Measurements from ENCODE around the gene GAS7. TPM values are rescaled to one million over a fixed set of nuclear protein-coding genes. Genes with fewer than 3 reads are reported as not detected.

The GAS7 gene
- total RNA-seq, 1 donor from 2014 or later, result 72.7 TPM

- peaks cover 11% of the 10 kb centered on the region for H3K9me3 Mint-ChIP-seq
- no peak for DNase-seq (ENCODE audit: low read depth, low spot score)
- no peak overlapping the region for H3K27ac Mint-ChIP-seq (ENCODE audit: unreplicated experiment)
- H3K36me3 Mint-ChIP-seq (ENCODE audit: low read depth), result no peaks in the 10 kb centered on the region
- TF ChIP-seq, protein P1, sequence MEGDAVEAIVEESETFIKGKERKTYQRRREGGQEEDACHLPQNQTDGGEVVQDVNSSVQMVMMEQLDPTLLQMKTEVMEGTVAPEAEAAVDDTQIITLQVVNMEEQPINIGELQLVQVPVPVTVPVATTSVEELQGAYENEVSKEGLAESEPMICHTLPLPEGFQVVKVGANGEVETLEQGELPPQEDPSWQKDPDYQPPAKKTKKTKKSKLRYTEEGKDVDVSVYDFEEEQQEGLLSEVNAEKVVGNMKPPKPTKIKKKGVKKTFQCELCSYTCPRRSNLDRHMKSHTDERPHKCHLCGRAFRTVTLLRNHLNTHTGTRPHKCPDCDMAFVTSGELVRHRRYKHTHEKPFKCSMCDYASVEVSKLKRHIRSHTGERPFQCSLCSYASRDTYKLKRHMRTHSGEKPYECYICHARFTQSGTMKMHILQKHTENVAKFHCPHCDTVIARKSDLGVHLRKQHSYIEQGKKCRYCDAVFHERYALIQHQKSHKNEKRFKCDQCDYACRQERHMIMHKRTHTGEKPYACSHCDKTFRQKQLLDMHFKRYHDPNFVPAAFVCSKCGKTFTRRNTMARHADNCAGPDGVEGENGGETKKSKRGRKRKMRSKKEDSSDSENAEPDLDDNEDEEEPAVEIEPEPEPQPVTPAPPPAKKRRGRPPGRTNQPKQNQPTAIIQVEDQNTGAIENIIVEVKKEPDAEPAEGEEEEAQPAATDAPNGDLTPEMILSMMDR (conservative IDR thresholded peaks at IDR 0.05), result no peak
- H3K4me3 Mint-ChIP-seq, result no peak overlapping the region
- H3K4me1 Mint-ChIP-seq, result no peaks in the 10 kb centered on the region
- no peaks in the 10 kb centered on the region for H3K27me3 Mint-ChIP-seq (ENCODE audit: low read depth)
Observed at GRCh38 chr17:9878356-9878755, 320.1 kb downstream of the GAS7 start.

- no peak for DNase-seq (ENCODE audit: low read depth, low spot score)
- H3K4me1 Mint-ChIP-seq, result no peaks in the 10 kb centered on the region
Observed at GRCh38 chr17:9875441-9875840, 323.0 kb downstream of the GAS7 start.

DNA sequence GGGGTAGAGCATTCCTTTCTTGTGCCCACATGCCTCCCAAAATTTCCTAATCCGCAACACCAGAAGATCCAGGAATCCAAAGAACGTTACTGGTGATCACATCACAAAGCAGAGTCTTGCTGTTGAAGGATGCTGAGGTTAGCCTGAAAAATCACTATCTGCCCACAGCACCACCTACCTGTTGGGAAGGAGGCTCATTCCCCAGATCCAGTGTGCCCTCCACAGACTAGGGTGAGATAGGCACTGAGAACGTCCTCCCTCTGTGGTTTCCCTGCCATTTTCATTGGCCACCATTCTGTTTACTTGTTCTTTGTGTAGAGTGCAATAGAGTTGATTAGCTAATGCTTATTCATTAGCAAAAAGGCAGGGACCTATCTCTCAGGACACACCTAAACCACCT lies 323.7 kb downstream of the GAS7 start:
- Mint-ChIP-seq H3K9me3 (no peaks in the 10 kb centered on the region), H3K4me3 (no peak overlapping the region), H3K36me3 (ENCODE audit: low read depth) (no peaks in the 10 kb centered on the region), H3K4me1 (no peaks in the 10 kb centered on the region), H3K27ac (ENCODE audit: unreplicated experiment) (peak overlapping the region; percentile 27), H3K27me3 (ENCODE audit: low read depth) (no peaks in the 10 kb centered on the region)
- TF ChIP-seq, protein P1 (conservative IDR thresholded peaks at IDR 0.05), result no peak
- no peak for DNase-seq (ENCODE audit: low read depth, low spot score)

More at GRCh38 chr17:9875441-9875840, 323.0 kb downstream of the GAS7 start:
- Mint-ChIP-seq H3K4me3 (no peak overlapping the region), H3K27ac (ENCODE audit: unreplicated experiment) (no peak overlapping the region), H3K36me3 (ENCODE audit: low read depth) (no peaks in the 10 kb centered on the region), H3K27me3 (ENCODE audit: low read depth) (no peaks in the 10 kb centered on the region), H3K9me3 (no peaks in the 10 kb centered on the region)
- TF ChIP-seq, protein P1 (conservative IDR thresholded peaks at IDR 0.05), result no peak

DNA sequence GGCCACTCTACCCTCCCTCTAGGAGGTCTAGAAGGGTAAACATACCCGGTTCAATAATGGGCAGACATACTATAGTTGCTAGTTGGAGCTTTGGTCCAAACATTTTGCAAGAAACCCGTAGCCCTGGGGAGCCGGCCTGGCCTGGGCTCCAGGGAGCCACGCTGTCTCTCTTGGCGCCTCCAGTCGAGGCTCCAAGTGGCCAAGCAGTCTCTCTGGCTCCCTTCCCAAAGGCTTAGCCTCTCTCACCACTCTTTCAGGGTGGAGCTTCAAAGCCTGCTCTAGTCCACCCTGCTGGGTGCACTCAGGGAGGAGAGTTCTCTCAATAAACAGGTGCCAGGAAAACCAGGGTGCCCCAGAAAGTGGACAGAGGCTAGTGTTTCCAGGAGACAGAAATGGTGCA lies 325.6 kb downstream of the GAS7 start:
- no peak for DNase-seq (ENCODE audit: low read depth, low spot score)
- Mint-ChIP-seq H3K27ac (ENCODE audit: unreplicated experiment) (no peak overlapping the region), H3K36me3 (ENCODE audit: low read depth) (no peaks in the 10 kb centered on the region), H3K4me1 (peaks cover 16% of the 10 kb centered on the region), H3K4me3 (no peak overlapping the region), H3K9me3 (peaks cover 5% of the 10 kb centered on the region), H3K27me3 (ENCODE audit: low read depth) (no peaks in the 10 kb centered on the region)
- TF ChIP-seq, protein P1 (conservative IDR thresholded peaks at IDR 0.05), result no peak

DNA sequence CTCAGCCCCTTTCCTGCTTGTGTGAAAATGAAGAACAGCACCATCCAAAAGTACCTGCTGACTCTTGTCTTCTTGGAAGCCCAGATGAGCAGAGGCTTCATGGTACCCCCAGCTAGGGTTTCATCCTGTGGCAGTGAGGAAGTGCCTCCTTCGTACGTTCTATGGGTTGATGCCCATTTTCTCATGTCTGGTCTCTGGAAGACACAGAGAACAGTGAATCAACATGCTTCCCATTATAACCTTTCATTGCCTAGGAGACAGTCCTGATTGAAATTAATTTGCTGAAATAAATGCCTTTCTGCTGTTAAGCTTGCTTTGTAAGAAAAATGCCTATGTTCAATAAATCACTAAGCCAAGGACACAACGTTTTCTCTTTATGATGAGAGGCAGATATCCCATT lies 329.9 kb downstream of the GAS7 start:
- DNase-seq (ENCODE audit: low read depth, low spot score), result no peak
- H3K27ac Mint-ChIP-seq (ENCODE audit: unreplicated experiment), result peak overlapping the region; percentile 69

More for the DNA sequence above, 329.9 kb downstream of the GAS7 start:
- Mint-ChIP-seq H3K9me3 (peaks cover 19% of the 10 kb centered on the region), H3K4me3 (no peak overlapping the region), H3K4me1 (peaks cover 17% of the 10 kb centered on the region), H3K36me3 (ENCODE audit: low read depth) (peaks cover 4% of the 10 kb centered on the region), H3K27me3 (ENCODE audit: low read depth) (peaks cover under 1% of the 10 kb centered on the region)
- TF ChIP-seq, protein P1 (conservative IDR thresholded peaks at IDR 0.05), result no peak

Measured in neural crest cell (in vitro differentiated cells).